ENCODE measurements around the gene TDP2. TPM values are rescaled to one million over a fixed set of nuclear protein-coding genes. Genes with fewer than 3 reads are reported as not detected.

The TDP2 gene
- total and polyA plus RNA-seq, 9 of the 15 experiments (the other 6 are each of a cell fraction or from before 2014, with no cell fraction given), result 27.7 to 60.1 (median 31.8) TPM

GRCh38 chr6:24664046-24664987 is 2.4 kb downstream of the TDP2 start (continued):
- TF ChIP-seq ZNF408 (CRISPR knock-in tag; IDR thresholded peaks at IDR 0.05; ENCODE audit: low read depth), result no peak
- TF ChIP-seq CEBPB (tag; IDR thresholded peaks at IDR 0.05), result no peak

- H3K4me2 ChIP-seq (ENCODE audit: insufficient read depth, low read length), result no peak overlapping the region
- FAIRE-seq, result no peak
- in situ Hi-C loops (cut with MboI) (no loop called here), intact Hi-C loops (cut with micrococcal nuclease) (no loop called here)
- no peaks in the 10 kb centered on the region for H3K9me3 ChIP-seq (replicated peaks; ENCODE audit: control insufficient read depth, insufficient read depth, low read depth, low read length)
- TF ChIP-seq BRF2 (IDR thresholded peaks at IDR 0.05; ENCODE audit: borderline replicate concordance, insufficient read depth, insufficient read length) (no peak), ZNF561 (CRISPR knock-in tag; conservative IDR thresholded peaks at IDR 0.05) (no peak), ARHGAP35 (IDR thresholded peaks at IDR 0.05; ENCODE audit: partially characterized antibody) (no peak), ARNT (IDR thresholded peaks at IDR 0.05) (no peak), SNRNP70 (optimal IDR thresholded peaks at IDR 0.05; ENCODE audit: low read depth, low read length) (no peak), ZBTB33 (CRISPR knock-in tag; IDR thresholded peaks at IDR 0.05) (no peak), GTF2A2 (tag; IDR thresholded peaks at IDR 0.05) (no peak)
- ChIA-PET CTCF (ENCODE audit: low intra/inter-chr PET ratio) (no interaction called here), POLR2A (interaction anchor here (0.6 to 1.0 kb wide), 3 partner anchors 9 to 432 kb away, joined by 3 to 4 read pairs (median 3); no protein-coding TSS in a partner anchor)
- no peak overlapping the region for H3K4me3 ChIP-seq
- H3K36me3 ChIP-seq (ENCODE audit: control insufficient read depth, insufficient read depth, low read length), result peaks cover 44% of the 10 kb centered on the region
- peaks cover 54% of the 10 kb centered on the region for H3K79me2 ChIP-seq (ENCODE audit: control insufficient read depth, insufficient read depth, low read length)
- no peak overlapping the region for H2AFZ ChIP-seq (ENCODE audit: low read depth, low read length)
- no peak for DNase-seq (ENCODE audit: extremely low read depth in 1 of 4, low spot score in 3 of 4)
- no peak overlapping the region for H3K27ac ChIP-seq (ENCODE audit: extremely low read depth, low read depth, low read length)
- no peak overlapping the region for H3K9ac ChIP-seq (ENCODE audit: insufficient read depth in 1 of 2, low read depth in 2 of 2, low read length in 2 of 2)
- H3K4me1 ChIP-seq (replicated peaks in 1 of 2; ENCODE audit: control insufficient read depth in 2 of 2, insufficient read depth in 2 of 2, low read length in 2 of 2), result peaks cover 6 to 28% of the 10 kb centered on the region in 2 experiments; a peak in 3 of 5 replicates
- WGBS (ENCODE audit: insufficient coverage, low coverage, missing lambda C conversion rate), result 100% methylated on average over 1 of the region's 1 CpG
- H3K27me3 ChIP-seq (ENCODE audit: control insufficient read depth in 2 of 2, insufficient read depth in 2 of 2, low read length in 2 of 2), result no peaks in the 10 kb centered on the region
- H3K9me1 ChIP-seq (ENCODE audit: control insufficient read depth, insufficient read depth, low read length), result no peaks in the 10 kb centered on the region
- H4K20me1 ChIP-seq (replicated peaks; ENCODE audit: control insufficient read depth, insufficient read depth, low read length), result no peaks in the 10 kb centered on the region
- BruUV-seq (replicated peaks), result no TSS peak
- no peak for ATAC-seq
Measured at GRCh38 chr6:24663189-24663588, 3.5 kb downstream of the TDP2 start.
